Central memory CD8-positive, alpha-beta T cell (primary cell): ENCODE results near the gene CELSR2.
A peak's percentile ranks its signal among the peaks of the same experiment; 100 is the strongest.

Experiments used
- ATAC-seq: fragments of 150-1000 bp; cut with Tn5 transposase; replicated peaks from 2 replicates; pipeline ENCODE4 v1.10.0; 2022; ENCODE audit warnings: mild to moderate bottlenecking, moderate FRiP score, moderate number of reproducible peaks; ENCODE audit not compliant: poor library complexity, severe bottlenecking; ENCODE audit errors: extremely low read depth
- DNase-seq, 2 donors: peaks; one replicate each; pipeline ENCODE4 v3.0.0; 2021; ENCODE audit warnings: low spot score in 2 of 2
- H3K27ac Mint-ChIP-seq: one replicate; pipeline ENCODE4 v1.8.0; 2022; ENCODE audit warnings: low read depth, mild to moderate bottlenecking, moderate library complexity, mixed read lengths
- H3K27me3 Mint-ChIP-seq: one replicate; pipeline ENCODE4 v1.8.0; 2022; ENCODE audit warnings: mixed read lengths
- H3K36me3 Mint-ChIP-seq: one replicate; pipeline ENCODE4 v1.8.0; 2022; ENCODE audit warnings: mild to moderate bottlenecking, moderate library complexity, mixed read lengths; ENCODE audit not compliant: insufficient read depth
- H3K4me1 Mint-ChIP-seq: one replicate; pipeline ENCODE4 v1.8.0; 2022; ENCODE audit warnings: mixed read lengths
- H3K4me3 Mint-ChIP-seq: one replicate; pipeline ENCODE4 v1.8.0; 2022; ENCODE audit warnings: mild to moderate bottlenecking, moderate library complexity, mixed read lengths
- H3K9me3 Mint-ChIP-seq: one replicate; pipeline ENCODE4 v1.8.0; 2022; ENCODE audit warnings: mixed read lengths

The CELSR2 gene

DNA sequence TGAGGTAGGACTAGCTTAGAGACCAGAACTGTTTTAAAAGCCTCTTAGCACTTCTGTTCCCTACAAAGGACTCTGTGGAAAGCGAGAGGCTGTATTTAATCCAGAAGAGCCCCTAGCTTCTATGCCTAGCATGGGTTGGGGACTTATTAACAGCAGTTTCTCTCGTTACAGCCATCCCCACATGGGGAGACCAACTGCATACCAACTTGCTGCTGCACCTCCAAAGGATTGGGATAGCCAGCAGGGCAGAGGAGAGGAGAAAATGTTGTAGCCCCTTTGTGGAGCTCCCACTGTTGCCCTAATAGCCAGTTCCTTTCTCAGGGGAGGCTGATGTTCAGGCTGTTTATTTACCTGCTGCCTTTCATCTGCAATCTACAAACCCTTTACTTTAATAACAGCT lies 11.0 kb upstream of the CELSR2 start:
- Mint-ChIP-seq H3K27me3 (no peaks in the 10 kb centered on the region), H3K9me3 (no peaks in the 10 kb centered on the region), H3K4me3 (no peak overlapping the region), H3K36me3 (peaks cover 40% of the 10 kb centered on the region), H3K27ac (no peak overlapping the region), H3K4me1 (peaks cover 18% of the 10 kb centered on the region)
- ATAC-seq (no peak), DNase-seq (no peak)

DNA sequence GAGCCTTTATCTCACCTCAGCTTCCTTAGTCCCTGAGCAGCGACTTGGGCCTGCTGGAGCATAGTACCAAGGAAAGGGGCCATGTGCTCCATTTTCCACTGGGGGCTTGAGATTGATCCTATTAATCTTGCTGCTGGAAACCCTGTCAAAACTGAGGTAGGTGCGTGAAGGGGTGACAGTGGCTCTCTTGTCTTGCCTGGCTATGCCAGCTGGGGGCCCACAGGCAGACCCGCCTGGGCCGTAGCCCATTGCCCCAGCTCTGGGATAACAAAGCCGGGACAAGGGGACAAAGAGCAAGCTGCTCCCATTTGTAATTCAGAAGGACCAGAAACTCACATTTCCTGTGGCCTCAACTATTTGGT lies 10.3 kb upstream of the CELSR2 start:
- H3K27ac Mint-ChIP-seq = no peak overlapping the region
- H3K4me3 Mint-ChIP-seq = no peak overlapping the region
- DNase-seq (no peak), ATAC-seq (no peak)
- H3K36me3 Mint-ChIP-seq = peaks cover 35% of the 10 kb centered on the region
- peaks cover 18% of the 10 kb centered on the region for H3K4me1 Mint-ChIP-seq
- H3K9me3 Mint-ChIP-seq = no peaks in the 10 kb centered on the region
- H3K27me3 Mint-ChIP-seq = no peaks in the 10 kb centered on the region

DNA sequence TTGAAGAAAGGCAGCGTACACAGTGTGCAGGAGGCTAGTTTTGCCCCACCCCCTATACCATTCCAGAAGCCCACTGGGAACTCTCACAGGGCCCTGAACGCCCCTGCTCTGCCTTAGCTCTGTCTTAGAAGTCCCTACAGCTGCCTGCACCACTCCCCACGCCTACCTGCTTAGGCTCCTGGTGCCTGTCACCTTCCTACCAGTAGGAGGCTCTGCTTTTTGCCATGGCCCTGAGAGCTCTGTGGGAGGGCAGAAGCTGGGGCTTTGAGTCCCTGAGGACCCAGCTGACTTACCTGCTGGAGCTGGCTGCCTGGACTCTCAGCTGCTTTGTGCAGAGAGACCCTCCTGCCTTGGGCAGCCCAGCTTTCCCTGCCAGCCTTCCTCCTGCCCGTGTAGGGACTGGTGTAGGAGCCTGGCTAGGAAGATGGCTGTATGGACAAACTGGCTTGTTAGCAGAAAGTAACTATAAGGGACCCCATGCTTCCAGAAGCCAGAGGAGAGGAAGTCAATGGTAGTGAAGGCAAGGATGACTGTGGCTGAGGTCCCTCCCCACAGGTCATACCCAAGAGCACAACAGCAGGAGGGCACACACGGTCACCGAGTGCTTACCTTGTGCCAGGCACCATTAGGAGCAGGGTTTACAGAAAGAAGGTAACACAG lies 9.8 kb upstream of the CELSR2 start:
- H3K36me3 Mint-ChIP-seq = peaks cover 31% of the 10 kb centered on the region
- H3K4me1 Mint-ChIP-seq = peaks cover 18% of the 10 kb centered on the region
- H3K4me3 Mint-ChIP-seq = no peak overlapping the region
- H3K27me3 Mint-ChIP-seq = no peaks in the 10 kb centered on the region
- no peaks in the 10 kb centered on the region for H3K9me3 Mint-ChIP-seq
- DNase-seq = no peak
- no peak for ATAC-seq
- H3K27ac Mint-ChIP-seq = no peak overlapping the region

DNA sequence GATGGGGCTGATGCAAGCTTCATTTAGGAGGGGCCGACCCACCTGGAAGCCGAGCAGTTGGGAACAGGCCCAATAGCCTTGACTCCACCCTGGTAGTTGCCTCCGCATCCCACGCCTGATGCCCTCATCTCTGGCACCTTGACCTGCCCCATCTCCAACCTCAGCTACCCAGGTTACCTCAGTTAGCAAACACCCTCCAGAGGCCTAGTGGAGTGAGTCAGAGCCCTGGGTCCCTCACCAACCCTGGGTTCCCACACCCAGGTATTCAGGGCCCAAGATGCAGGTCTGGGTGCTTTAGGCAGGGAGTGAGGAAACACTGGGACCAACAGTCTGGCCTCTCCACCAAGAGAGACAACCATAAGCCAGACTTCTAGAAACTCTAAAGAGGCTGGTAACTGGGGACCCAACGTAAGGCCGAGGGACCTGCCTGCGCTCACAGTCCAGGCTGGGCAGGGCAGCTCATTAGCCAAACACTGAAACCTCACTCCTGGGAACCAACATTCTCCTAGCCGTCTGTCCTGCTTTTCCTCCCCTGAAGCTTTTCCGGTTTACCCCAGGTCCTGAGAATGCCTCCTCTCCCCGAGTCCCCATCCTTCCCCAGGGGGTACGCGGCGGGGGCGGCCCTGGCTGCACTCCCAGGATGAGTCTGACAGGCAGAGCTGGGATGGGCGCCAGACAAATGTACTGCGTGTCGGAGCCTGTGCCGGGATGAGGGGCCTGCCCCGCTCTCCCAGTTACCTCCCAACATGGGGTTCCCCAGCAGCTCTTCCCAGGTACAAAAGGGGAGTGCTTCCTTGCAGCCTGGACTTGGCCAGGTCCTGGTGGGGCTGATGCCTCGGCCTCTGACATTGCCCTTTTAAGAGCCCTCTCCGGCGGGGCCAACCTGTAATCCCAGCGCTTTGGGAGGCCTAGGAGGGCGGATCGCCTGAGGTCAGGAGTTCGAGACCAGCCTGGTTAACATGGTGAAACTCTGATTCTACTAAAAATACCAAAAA lies 8.9 kb upstream of the CELSR2 start:
- no peak for DNase-seq
- Mint-ChIP-seq H3K36me3 (peaks cover 25% of the 10 kb centered on the region), H3K27ac (peak overlapping the region; percentile 44)

DNA sequence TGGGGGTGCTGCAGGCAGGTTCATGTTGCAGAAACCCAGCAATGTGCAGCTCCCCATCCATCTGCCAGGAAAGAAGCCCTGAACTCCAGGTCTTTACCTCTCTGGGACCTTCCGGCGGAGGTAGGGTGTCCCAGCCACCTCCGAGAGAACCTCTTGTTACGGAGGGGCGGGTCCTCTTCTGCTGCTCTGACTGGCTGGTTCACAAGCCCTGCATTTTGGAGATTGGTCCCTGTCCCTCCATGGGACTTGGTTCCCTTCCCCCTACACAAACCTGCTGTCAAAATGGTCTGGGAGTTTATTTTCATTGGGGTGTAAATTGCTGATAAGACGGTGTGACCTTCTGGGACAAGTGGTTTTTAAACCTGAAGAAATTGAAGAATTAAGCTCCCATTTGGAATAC lies 8.0 kb upstream of the CELSR2 start:
- DNase-seq (no peak), ATAC-seq (no peak)
- Mint-ChIP-seq H3K27me3 (no peaks in the 10 kb centered on the region), H3K36me3 (peaks cover 18% of the 10 kb centered on the region), H3K4me1 (peaks cover 18% of the 10 kb centered on the region), H3K9me3 (no peaks in the 10 kb centered on the region), H3K27ac (peak overlapping the region; percentile 44), H3K4me3 (no peak overlapping the region)

More for the DNA sequence above, 8.9 kb upstream of the CELSR2 start:
- Mint-ChIP-seq H3K4me1 (peaks cover 18% of the 10 kb centered on the region), H3K4me3 (no peak overlapping the region), H3K27me3 (no peaks in the 10 kb centered on the region), H3K9me3 (no peaks in the 10 kb centered on the region)
- no peak for ATAC-seq

DNA sequence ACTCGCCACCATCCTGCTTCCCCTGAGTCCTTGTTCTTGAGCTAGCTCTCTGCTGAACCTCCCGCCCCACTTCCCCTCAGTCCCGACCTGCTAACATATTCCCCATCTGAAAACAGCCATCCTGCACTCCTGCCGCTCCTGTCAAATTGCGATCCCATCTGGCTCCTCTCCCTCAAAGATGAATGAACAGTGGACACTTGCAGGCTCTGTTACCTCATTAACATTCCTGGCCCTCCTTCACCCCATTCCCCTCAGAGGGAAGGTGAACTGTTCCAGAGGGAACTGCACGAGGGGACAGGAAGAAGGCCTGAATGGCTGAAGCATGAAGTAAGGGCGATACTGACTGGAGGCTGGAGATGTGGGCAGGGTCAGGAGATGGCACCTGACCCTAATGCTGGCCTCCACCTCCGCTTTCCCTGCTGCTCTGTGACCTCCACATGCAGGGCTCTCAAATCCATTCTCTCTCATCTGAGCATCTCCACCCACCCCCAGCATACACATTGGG lies 7.4 kb upstream of the CELSR2 start:
- Mint-ChIP-seq H3K27me3 (no peaks in the 10 kb centered on the region), H3K27ac (peak overlapping the region; percentile 44), H3K4me3 (peak overlapping the region; percentile 28)

DNA sequence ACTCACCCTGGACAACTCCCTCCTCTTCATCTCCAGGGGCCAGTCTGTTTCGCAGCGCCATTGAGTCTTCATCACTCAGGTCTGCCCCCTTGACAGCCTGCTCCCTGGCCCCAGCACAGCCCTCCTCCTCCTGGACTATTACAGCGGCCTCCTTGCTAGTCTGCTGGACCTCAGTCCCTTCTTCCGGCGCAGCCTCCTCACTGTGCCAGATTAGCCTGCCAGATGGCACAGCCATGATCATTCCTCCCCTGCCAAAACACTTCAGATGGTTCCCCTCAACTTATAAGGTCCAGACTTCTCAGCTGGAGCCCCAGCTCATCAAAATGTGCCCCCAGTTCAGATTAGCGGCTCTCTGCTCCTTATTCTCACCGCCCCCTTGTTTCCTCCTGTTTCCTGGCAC lies 7.0 kb upstream of the CELSR2 start:
- peaks cover 18% of the 10 kb centered on the region for H3K4me1 Mint-ChIP-seq
- ATAC-seq (no peak), DNase-seq (no peak)
- H3K27ac Mint-ChIP-seq = peak overlapping the region; percentile 33
- no peaks in the 10 kb centered on the region for H3K27me3 Mint-ChIP-seq
- H3K9me3 Mint-ChIP-seq = no peaks in the 10 kb centered on the region
- H3K4me3 Mint-ChIP-seq = no peak overlapping the region
- H3K36me3 Mint-ChIP-seq = peaks cover 8% of the 10 kb centered on the region

More for the DNA sequence above, 7.4 kb upstream of the CELSR2 start:
- ATAC-seq = no peak
- Mint-ChIP-seq H3K36me3 (peaks cover 13% of the 10 kb centered on the region), H3K9me3 (no peaks in the 10 kb centered on the region), H3K4me1 (peaks cover 18% of the 10 kb centered on the region)
- DNase-seq = no peak

DNA sequence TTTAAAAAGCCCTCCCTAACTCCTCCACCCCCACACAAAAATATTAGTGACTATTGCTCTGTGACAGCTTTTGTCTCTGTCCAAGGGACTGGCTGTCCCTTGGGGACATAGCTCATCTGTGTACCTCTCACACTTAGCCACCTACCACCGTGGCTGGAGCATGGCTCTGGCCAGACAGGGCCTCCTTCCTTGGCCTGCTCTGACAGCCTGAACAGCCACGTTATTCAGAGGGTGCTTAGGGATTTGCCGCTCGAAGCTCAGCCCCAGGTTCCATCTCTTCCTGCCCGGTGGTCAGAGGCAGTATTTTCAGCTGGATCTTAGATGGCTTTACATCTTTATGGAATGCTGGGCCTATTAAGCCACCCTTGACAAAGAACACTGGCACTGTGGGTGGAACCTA lies 6.1 kb upstream of the CELSR2 start:
- no peak overlapping the region for H3K4me3 Mint-ChIP-seq
- H3K27ac Mint-ChIP-seq = no peak overlapping the region
- peaks cover 5% of the 10 kb centered on the region for H3K36me3 Mint-ChIP-seq
- H3K9me3 Mint-ChIP-seq = no peaks in the 10 kb centered on the region
- ATAC-seq (no peak), DNase-seq (no peak)
- peaks cover 18% of the 10 kb centered on the region for H3K4me1 Mint-ChIP-seq
- H3K27me3 Mint-ChIP-seq = no peaks in the 10 kb centered on the region

DNA sequence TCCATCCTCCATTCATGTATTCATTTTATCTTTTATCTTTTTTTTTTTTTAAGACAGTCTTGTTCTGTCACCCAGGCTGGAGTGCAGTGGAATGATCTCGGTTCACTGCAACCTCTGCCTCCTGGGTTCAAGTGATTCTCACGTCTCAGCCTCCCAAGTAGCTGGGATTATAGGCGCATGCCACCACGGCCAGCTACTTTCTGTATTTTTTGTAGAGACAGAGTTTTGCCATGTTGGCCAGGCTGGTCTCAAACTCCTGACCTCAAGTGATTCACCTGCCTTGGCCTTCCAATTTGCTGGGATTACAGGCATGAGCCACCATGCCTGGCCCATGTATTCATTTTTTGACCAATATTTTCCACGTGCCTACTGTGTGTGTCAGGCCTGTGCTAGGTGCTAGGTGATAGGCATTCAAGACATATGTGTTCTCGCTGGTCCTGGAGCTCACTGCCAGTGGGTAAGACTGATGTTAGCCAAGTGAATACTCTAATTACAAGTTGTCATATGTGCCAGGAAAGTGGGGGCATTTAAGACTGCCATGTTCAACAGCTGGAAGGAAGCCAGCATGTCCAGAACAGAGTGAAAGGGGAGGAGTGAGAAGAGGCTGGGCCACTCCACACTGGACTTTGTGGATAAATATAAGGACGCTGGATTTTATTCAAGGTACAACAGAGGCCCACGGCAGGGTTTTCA lies 5.3 kb upstream of the CELSR2 start:
- ATAC-seq = no peak
- Mint-ChIP-seq H3K9me3 (no peaks in the 10 kb centered on the region), H3K27me3 (no peaks in the 10 kb centered on the region), H3K4me3 (no peak overlapping the region), H3K4me1 (peaks cover 20% of the 10 kb centered on the region), H3K36me3 (peaks cover 4% of the 10 kb centered on the region), H3K27ac (no peak overlapping the region)
- no peak for DNase-seq

DNA sequence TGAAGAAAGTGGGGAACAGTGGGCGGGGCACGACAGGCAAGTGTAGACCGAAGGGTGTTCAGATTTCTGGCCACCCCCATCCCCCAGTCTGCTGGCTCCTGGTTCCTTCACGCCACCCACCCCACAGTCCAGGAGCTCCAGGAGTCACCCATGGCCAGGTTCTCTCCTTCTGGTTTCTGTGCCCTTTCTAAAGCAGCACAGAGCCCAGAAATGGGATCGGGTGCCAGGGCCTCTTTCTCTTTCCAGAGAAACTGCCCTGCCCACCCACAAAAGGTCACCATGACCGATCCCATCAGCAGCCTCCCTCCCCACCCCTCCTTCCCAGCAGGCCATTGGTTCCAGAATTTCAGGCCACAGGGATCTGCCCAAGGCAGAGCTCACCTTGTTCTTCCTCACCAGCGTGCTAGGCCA lies 3.2 kb upstream of the CELSR2 start:
- no peak for ATAC-seq
- Mint-ChIP-seq H3K36me3 (peaks cover 2% of the 10 kb centered on the region), H3K27ac (no peak overlapping the region), H3K9me3 (no peaks in the 10 kb centered on the region), H3K4me3 (no peak overlapping the region), H3K27me3 (no peaks in the 10 kb centered on the region), H3K4me1 (peaks cover 28% of the 10 kb centered on the region)
- DNase-seq = no peak

DNA sequence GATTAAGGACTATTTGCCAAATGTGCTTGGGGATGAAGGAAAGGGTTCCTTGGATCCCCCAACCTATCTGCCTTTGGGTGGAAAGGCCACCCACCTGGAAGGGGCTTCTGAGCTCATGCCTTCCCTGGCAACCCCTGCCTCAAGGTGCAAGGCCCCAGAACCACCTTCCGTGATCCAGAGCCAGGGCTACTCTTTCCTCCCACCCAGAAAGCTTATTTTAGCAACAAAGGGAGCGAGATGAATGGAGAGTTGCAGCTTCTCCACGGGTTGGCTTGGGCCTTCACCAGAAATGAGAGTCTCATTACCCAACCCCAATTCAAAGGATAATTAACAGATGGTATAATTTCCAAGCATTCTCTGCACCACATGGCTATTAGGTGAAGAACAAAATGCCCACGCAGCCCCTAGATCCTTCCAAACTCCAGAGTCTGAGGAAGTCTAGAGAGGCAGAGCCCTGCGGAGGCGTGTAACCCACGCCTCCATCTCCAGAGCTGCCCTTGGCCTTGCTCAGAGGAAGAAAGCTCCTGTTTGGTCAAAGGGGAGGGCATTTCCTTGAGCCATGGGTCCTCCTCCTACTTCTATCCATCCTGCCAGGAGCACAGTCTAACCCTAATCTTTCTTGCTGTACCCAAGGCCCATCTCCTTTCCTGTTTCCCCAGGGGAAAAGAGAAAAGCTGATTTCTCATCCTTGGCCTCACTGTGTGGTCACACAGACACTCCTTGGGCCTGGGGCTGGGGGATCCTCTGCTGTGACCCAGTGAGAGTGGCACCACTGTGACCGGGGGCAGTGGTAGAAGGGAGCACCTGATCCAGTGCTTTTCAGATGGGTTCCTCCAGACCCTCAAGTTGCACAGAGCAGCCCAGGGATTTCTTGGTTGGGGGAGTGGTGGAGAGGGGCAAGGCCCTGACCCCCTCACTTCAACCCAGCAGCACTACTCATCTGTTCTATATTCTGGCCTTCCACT lies 1.7 kb upstream of the CELSR2 start:
- Mint-ChIP-seq H3K4me1 (peaks cover 21% of the 10 kb centered on the region), H3K27me3 (no peaks in the 10 kb centered on the region), H3K9me3 (no peaks in the 10 kb centered on the region), H3K27ac (no peak overlapping the region), H3K36me3 (peaks cover 4% of the 10 kb centered on the region), H3K4me3 (no peak overlapping the region)
- no peak for DNase-seq
- ATAC-seq = no peak

DNA sequence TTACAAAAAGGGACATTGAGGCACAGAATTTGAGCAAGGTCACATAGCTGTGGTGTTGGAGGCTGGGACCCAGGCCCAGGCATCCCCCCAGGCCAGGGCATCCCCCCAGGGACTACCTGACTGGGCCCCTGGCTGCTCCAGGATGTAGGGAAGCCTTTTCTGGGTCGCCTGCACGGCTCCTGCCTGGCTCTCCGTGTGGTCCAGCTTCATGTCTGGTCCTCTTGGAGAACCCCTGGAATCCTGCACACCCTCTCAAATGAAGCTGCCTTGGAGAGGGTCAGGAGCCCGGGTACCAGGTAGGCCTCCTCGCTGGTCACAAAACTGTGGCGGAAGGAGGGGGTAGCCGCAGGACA lies 919 bp upstream of the CELSR2 start:
- H3K9me3 Mint-ChIP-seq = no peaks in the 10 kb centered on the region
- H3K4me3 Mint-ChIP-seq = peak overlapping the region; percentile 72
- peaks cover 26% of the 10 kb centered on the region for H3K4me1 Mint-ChIP-seq
- peaks cover 4% of the 10 kb centered on the region for H3K36me3 Mint-ChIP-seq
- no peak for DNase-seq
- no peak for ATAC-seq
- no peaks in the 10 kb centered on the region for H3K27me3 Mint-ChIP-seq
- no peak overlapping the region for H3K27ac Mint-ChIP-seq
